ENCODE data around the gene STK32C. TPM values are rescaled to one million over a fixed set of nuclear protein-coding genes. Genes with fewer than 3 reads are reported as not detected.
"Not testable (repeated sequence)": the region's sequence is repeated elsewhere in the genome, so short reads cannot be mapped to it uniquely, and the experiment has no call there.

STK32C gene
- total and polyA plus RNA-seq, 4 donors, result 5.1 to 22.0 (median 16.3) TPM

- Histone ChIP-seq H3K36me3 (ENCODE audit: control insufficient read depth in 4 of 4, insufficient read depth in 4 of 4, low read length in 4 of 4) (peaks cover 0 to 5% (median 0%) of the 10 kb centered on the region in 4 donors), H3K9ac (ENCODE audit: insufficient read depth in 1 of 2, low read length in 2 of 2) (no peak overlapping the region), H3K9me3 (ENCODE audit: control insufficient read depth in 4 of 4, insufficient read depth in 3 of 4, low read length in 3 of 4) (peaks cover 0 to 2% (median 0%) of the 10 kb centered on the region in 4 donors), H3K4me1 (ENCODE audit: control insufficient read depth in 5 of 5, insufficient read depth in 5 of 5, low read length in 5 of 5) (no peaks in the 10 kb centered on the region), H3K27me3 (ENCODE audit: control insufficient read depth in 3 of 3, insufficient read depth in 3 of 3, low read length in 2 of 3) (no peaks in the 10 kb centered on the region), H3K4me3 (no peak overlapping the region), H3K27ac (ENCODE audit: low read depth in 1 of 2, low read length in 1 of 2) (no peak overlapping the region)
- ATAC-seq (ENCODE audit: insufficient read depth, low FRiP score) (no peak), DNase-seq (no peak)
- TF ChIP-seq CTCF (IDR thresholded peaks at IDR 0.05; ENCODE audit: control extremely low read depth, extremely low read depth), result no peak
- WGBS, 2 donors, result 77 to 83% methylated on average over 21 of the region's 21 CpGs
Measured at GRCh38 chr10:132222726-132223125, 85.0 kb downstream of the STK32C start.

DNA sequence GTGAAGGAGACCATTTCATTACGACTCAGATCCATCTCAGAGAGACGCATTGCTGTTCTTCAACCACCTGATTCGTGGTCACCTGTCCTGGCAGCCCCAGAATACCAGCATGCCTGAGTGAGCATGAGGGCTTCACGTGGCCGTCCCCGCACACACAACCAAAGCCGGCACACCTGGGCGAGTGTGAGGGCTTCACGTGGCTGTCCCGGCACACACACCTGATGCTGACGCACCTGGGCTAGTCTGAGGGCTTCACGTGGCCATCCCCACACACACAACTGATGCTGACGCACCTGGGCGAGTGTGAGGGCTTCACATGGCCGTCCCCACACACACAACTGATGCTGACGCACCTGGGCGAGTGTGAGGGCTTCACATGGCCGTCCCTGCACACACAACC is 86.8 kb downstream of the STK32C start:
- not testable (repeated sequence) for H3K36me3 ChIP-seq (ENCODE audit: control insufficient read depth in 4 of 4, insufficient read depth in 4 of 4, low read length in 4 of 4); H3K27me3 ChIP-seq (ENCODE audit: control insufficient read depth in 3 of 3, insufficient read depth in 3 of 3, low read length in 2 of 3); H3K9ac ChIP-seq (ENCODE audit: insufficient read depth in 1 of 2, low read length in 2 of 2); H3K4me1 ChIP-seq (ENCODE audit: control insufficient read depth in 5 of 5, insufficient read depth in 5 of 5, low read length in 5 of 5); DNase-seq; H3K27ac ChIP-seq (ENCODE audit: low read depth in 1 of 2, low read length in 1 of 2); ATAC-seq (ENCODE audit: insufficient read depth, low FRiP score); H3K9me3 ChIP-seq (ENCODE audit: control insufficient read depth in 4 of 4, insufficient read depth in 3 of 4, low read length in 3 of 4); H3K4me3 ChIP-seq
- 94 to 96% methylated on average over 18 of the region's 18 CpGs for WGBS, 2 donors

- no peak overlapping the region for H3K9ac ChIP-seq (ENCODE audit: insufficient read depth in 1 of 2, low read length in 2 of 2)
- no peak for DNase-seq
- no peak overlapping the region for H3K27ac ChIP-seq (ENCODE audit: low read depth in 1 of 2, low read length in 1 of 2)
- no peaks in the 10 kb centered on the region for H3K4me1 ChIP-seq (ENCODE audit: control insufficient read depth in 5 of 5, insufficient read depth in 5 of 5, low read length in 5 of 5)
- H3K4me3 ChIP-seq, result no peak overlapping the region
- ATAC-seq (ENCODE audit: insufficient read depth, low FRiP score), result no peak
- peaks cover 0 to 5% (median 0%) of the 10 kb centered on the region in 4 donors for H3K36me3 ChIP-seq (ENCODE audit: control insufficient read depth in 4 of 4, insufficient read depth in 4 of 4, low read length in 4 of 4)
- 94% methylated on average over 9 of the region's 9 CpGs for WGBS, 2 donors
- H3K27me3 ChIP-seq (ENCODE audit: control insufficient read depth in 3 of 3, insufficient read depth in 3 of 3, low read length in 2 of 3), result no peaks in the 10 kb centered on the region
- peaks cover 0 to 8% (median 4%) of the 10 kb centered on the region in 4 donors for H3K9me3 ChIP-seq (ENCODE audit: control insufficient read depth in 4 of 4, insufficient read depth in 3 of 4, low read length in 3 of 4)
- no peak for TF ChIP-seq CTCF (IDR thresholded peaks at IDR 0.05; ENCODE audit: control extremely low read depth, extremely low read depth)
Measured at GRCh38 chr10:132220061-132220460, 87.7 kb downstream of the STK32C start.

GRCh38 chr10:132219486-132219885 is 88.3 kb downstream of the STK32C start:
- DNase-seq, result no peak
- 91 to 92% methylated on average over 7 of the region's 7 CpGs for WGBS, 2 donors
- Histone ChIP-seq H3K4me1 (ENCODE audit: control insufficient read depth in 5 of 5, insufficient read depth in 5 of 5, low read length in 5 of 5) (no peaks in the 10 kb centered on the region), H3K9me3 (ENCODE audit: control insufficient read depth in 4 of 4, insufficient read depth in 3 of 4, low read length in 3 of 4) (peaks cover 0 to 11% (median 4%) of the 10 kb centered on the region in 4 donors), H3K27me3 (ENCODE audit: control insufficient read depth in 3 of 3, insufficient read depth in 3 of 3, low read length in 2 of 3) (no peaks in the 10 kb centered on the region), H3K36me3 (ENCODE audit: control insufficient read depth in 4 of 4, insufficient read depth in 4 of 4, low read length in 4 of 4) (peaks cover 0 to 5% (median 0%) of the 10 kb centered on the region in 4 donors), H3K4me3 (no peak overlapping the region), H3K9ac (ENCODE audit: insufficient read depth in 1 of 2, low read length in 2 of 2) (no peak overlapping the region), H3K27ac (ENCODE audit: low read depth in 1 of 2, low read length in 1 of 2) (no peak overlapping the region)
- ATAC-seq (ENCODE audit: insufficient read depth, low FRiP score), result no peak
- no peak for TF ChIP-seq CTCF (IDR thresholded peaks at IDR 0.05; ENCODE audit: control extremely low read depth, extremely low read depth)

GRCh38 chr10:132216441-132216840 is 91.3 kb downstream of the STK32C start:
- not testable (repeated sequence) for H3K4me1 ChIP-seq (ENCODE audit: control insufficient read depth in 5 of 5, insufficient read depth in 5 of 5, low read length in 5 of 5); DNase-seq; H3K4me3 ChIP-seq; H3K36me3 ChIP-seq (ENCODE audit: control insufficient read depth in 4 of 4, insufficient read depth in 4 of 4, low read length in 4 of 4); H3K9ac ChIP-seq (ENCODE audit: insufficient read depth in 1 of 2, low read length in 2 of 2); H3K27me3 ChIP-seq (ENCODE audit: control insufficient read depth in 3 of 3, insufficient read depth in 3 of 3, low read length in 2 of 3); H3K27ac ChIP-seq (ENCODE audit: low read depth in 1 of 2, low read length in 1 of 2); ATAC-seq (ENCODE audit: insufficient read depth, low FRiP score)
- 90 to 91% methylated on average over 3 of the region's 3 CpGs for WGBS, 2 donors
- H3K9me3 ChIP-seq (ENCODE audit: control insufficient read depth in 4 of 4, insufficient read depth in 3 of 4, low read length in 3 of 4), result peaks cover 0 to 16% (median 10%) of the 10 kb centered on the region in 4 donors
